ENCODE results near the gene TBCD. TPM values are rescaled to one million over a fixed set of nuclear protein-coding genes. Genes with fewer than 3 reads are reported as not detected.
"Not testable (repeated sequence)": the region's sequence is repeated elsewhere in the genome, so short reads cannot be mapped to it uniquely, and the experiment has no call there.

Gene TBCD
- total RNA-seq, 1 donor from 2014 or later: 144 TPM

GRCh38 chr17:82983510-82984248 is 231.8 kb downstream of the TBCD start:
- DNase-seq (ENCODE audit: extremely low read depth, low read depth, low spot score): no peak

GRCh38 chr17:82984249-82984617 is 232.4 kb downstream of the TBCD start:
- not testable (repeated sequence) for DNase-seq (ENCODE audit: extremely low read depth, low read depth, low spot score)

GRCh38 chr17:82984751-82985427 is 233.0 kb downstream of the TBCD start:
- no peak for DNase-seq (ENCODE audit: extremely low read depth, low read depth, low spot score)

GRCh38 chr17:82985428-82985805 is 233.6 kb downstream of the TBCD start:
- DNase-seq (ENCODE audit: extremely low read depth, low read depth, low spot score): no peak

GRCh38 chr17:82985973-82986372 is 234.1 kb downstream of the TBCD start:
- no peak for DNase-seq (ENCODE audit: extremely low read depth, low read depth, low spot score)

DNA sequence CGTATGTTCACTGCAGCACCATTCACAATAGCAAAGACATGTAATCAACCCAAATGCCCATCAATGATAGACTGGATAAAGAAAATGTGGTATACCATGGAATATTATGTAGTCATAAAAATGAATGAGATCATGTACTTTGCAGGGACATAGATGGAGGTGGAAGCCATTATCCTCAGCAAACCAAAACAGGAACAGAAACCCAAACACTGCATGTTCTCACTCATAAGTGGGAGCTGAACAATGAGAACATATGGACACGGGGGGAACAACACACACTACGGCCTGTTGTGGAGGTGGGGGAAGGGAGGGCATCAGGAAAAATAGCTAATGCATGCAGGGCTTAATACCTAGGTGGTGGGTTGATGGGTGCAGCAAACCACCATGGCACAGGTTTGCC is 237.2 kb downstream of the TBCD start:
- DNase-seq (ENCODE audit: extremely low read depth, low read depth, low spot score): not testable (repeated sequence)

GRCh38 chr17:82989881-82990280 is 238.0 kb downstream of the TBCD start:
- no peak for DNase-seq (ENCODE audit: extremely low read depth, low read depth, low spot score)

- no peak for DNase-seq (ENCODE audit: extremely low read depth, low read depth, low spot score)
Measured at GRCh38 chr17:82993005-82993404, 241.1 kb downstream of the TBCD start.

Other genes with a start within 250 kb of the TBCD start
- 55.0 and 56.8 TPM in 2 replicates for gene FOXK2, start 232.3 kb upstream of the TBCD start, total RNA-seq
- gene WDR45B, start 103.6 kb upstream of the TBCD start, total RNA-seq: 78.3 and 94.4 TPM in 2 replicates
- gene RAB40B, start 53.4 kb upstream of the TBCD start, total RNA-seq: 6.7 and 11.4 TPM in 2 replicates
- 23.1 and 24.0 TPM in 2 replicates for gene FN3KRP, start 35.4 kb upstream of the TBCD start, total RNA-seq
- 2.9 and 19.7 TPM in 2 replicates for gene FN3K, start 16.4 kb upstream of the TBCD start, total RNA-seq
- 0.29 and 0.68 TPM in 2 replicates for gene ZNF750, start 88.0 kb downstream of the TBCD start, total RNA-seq

Measured in glomerular endothelial cell (primary cell).